Suppressor macrophage treated with lipopolysaccharide for 1 hour (primary cell): ENCODE measurements around the gene DMKN.

ENCODE experiments used
- DNase-seq, 3 donors: peaks; one replicate each; pipeline ENCODE4 v3.0.0-alpha.2; 2020 to 2022

Gene DMKN

DNA sequence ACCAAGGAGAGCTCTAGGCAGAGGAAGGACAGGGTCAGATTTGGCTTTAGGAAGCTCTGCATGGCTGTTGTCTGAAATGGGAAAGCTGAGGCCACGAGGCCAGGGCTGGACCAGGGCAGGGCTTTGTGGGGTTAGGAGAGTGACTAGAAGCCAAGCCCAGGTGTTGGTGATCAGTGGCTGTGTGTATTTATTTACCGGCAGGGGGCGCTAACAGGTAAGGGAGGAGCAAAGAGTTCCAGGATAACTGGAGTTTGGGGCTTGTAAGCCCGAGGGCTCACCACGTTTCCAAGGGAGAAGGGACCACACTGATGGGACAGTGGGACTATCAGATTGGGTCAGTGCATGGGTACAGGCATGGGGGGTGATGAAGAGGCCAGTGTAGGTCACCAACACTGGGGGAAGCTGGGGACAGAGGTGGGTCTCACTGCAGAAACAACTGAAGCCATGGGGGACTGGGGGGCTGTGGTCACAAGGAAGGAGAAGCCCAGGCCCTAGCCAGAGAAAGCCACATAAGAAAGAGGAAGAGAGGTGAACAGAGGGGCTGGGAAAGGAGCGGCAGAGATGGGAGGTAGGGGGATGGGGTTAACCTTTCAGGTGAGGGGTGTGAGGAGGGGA is 35.8 kb upstream of the DMKN start:
- DNase-seq = peak; percentile 77 to 89 (median 82)

DNA sequence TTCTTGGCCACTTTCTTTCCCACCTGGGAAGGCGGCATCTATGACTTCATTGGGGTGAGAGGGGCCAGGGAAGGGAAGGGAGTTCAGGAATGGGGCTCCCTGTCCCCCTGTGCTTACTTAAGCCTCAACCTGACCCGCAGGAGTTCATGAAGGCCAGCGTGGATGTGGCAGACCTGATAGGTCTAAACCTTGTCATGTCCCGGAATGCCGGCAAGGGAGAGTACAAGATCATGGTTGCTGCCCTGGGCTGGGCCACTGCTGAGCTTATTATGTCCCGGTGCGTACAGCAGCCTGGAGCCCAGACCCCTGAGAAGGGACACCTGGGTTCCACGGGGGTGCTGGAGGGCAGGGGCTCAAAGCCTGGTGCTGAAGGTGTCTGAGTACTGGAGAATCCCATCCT is 33.1 kb upstream of the DMKN start:
- DNase-seq = no peak

DNA sequence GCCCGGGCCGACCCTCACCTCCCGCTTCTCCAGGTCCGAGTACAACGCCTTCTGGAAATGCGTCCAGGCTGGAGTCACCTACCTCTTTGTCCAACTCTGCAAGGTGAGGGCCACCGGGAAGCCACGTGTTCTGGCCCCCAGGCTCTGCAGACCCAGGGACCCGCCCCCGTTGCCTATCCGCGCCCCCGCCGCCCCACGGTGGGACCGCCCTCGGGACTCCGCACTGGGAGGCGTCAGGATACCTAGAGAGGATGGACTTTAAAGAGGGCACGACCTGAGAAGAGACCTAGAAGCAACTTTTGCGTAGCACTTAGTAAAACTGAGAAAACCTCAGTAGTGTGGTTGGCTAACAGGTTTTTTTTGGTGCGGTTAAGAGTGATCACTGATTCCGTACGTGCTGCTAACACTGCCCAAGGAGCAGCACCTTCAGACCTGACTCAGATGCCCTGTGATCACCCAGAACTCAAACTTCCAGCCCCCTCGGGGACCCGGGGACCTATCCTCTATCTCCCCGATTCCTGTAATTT is 32.5 kb upstream of the DMKN start:
- peak in 1 of 3 donors; percentile 29 for DNase-seq

DNA sequence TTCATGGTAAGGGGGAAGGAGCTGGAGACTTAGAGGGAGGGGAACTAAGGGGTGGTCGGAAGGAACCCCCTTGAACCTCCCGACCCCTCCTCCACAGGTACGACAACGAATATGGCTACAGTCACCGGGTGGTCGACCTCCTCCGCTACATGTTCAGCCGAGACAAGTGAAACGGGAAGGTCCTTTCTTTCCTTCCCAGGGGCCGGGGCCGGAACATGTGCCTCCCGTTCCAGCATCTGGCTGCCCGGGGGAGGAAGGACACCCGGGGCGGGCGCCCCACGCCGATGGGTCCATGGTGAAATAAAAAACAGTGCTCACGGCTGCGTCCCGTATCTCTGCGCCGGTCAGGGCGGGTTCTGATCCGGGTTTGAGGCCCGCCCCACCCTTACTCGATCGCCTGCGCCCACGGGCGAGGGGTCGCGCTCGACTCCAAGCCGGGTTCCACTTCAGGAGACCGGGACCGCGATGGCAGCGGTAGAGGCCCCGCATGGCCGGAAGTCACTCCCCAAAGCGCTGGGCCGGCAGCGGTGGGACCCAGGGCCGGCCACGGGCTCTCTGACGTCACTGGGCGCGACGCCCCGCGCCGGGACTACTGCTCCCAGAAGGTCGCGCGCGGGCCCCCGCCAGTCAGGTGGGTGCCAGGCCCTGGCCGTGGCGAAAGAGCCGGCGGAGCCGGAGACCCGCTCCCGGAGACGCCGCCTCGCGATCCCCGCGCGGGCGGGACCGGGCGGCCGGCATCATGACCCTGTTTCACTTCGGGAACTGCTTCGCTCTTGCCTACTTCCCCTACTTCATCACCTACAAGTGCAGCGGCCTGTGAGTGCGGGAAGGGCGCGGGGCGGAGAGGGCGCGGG is 31.8 kb upstream of the DMKN start, which contains the start of gene TMEM147:
Gene TMEM147 (plus strand): TSS at position 626 of the 854 bp plus-strand sequence. CDS start 114 bp downstream, at position 740.
- peak; percentile 88 to 96 (median 95) for DNase-seq

DNA sequence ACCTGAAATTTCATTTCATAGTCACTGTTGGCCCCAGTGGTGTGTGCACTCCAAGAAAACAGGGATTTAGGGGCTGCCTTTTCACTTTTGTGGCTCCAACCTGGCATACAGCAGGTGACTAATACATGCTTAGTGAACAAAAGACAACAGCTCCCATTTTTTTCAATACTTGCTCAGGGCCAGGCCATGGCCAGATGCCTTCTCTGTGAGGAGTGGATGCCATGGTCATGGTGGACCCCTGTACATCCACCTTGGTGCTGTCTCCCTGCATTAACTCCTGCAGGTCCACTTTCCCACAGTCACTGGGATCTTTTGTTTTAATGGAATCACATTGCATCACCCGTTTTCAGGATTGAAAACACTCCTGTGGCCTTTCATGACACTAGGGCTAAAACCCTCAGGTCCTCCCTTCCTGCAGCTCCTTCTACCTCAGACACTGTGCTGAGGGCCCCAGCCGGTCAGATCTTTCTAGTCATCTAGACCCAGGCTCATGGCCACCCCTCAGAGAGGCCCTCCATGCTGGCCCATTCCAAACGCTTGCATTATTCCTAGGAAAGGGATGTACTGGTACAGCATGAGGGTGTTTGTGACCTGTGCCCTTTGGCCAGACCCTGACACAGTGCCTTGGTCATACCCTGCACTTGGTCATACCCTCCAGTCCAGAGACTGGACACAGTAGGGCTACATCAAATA is 30.8 kb upstream of the DMKN start:
- DNase-seq = no peak

DNA sequence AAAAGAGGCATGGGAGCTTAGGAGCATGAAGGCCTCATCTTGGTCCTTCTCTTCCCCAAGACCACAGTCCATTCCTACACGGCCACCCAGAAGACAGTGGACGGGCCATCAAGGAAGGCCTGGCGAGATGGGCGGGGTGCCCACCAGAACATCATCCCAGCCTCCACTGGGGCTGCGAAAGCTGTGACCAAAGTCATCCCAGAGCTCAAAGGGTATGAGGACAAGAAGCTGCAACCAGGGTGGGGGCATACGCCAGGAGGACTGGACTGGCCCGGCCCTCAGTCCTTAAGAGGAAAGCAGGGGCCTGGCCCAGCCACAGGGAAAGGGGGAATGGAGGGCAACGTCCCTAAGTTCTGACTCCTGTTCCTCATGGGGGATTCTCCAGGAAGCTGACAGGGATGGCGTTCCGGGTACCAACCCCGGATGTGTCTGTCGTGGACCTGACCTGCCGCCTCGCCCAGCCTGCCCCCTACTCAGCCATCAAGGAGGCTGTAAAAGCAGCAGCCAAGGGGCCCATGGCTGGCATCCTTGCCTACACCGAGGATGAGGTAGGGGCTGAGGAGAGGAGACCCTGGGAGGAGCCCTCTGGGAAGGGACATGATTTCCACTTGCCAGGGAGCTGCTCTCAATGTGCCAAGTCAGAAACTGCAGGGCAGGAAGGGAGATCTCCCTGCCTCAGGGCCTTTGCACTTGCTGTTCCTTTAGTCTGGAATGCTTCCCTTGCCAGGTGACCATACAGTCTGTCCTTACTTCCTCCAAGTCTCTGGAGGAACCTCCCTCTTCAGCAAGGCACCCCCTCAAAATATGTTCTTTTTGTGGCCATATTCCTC is 30.0 kb upstream of the DMKN start:
- no peak for DNase-seq

DNA sequence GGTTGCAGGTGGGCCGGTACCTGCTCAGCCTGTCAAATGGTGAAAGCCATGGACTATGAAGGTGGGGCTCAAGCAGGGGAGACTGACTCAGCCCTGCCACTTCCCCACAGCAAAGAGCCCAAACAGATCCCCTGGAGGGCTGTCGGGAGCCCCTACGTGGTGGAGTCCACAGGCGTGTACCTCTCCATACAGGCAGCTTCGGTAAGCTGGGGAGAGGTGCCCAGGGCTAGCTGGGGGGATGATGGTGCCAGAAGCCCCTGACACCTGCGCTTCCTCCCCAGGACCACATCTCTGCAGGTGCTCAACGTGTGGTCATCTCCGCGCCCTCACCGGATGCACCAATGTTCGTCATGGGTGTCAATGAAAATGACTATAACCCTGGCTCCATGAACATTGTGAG is 28.8 kb upstream of the DMKN start:
- no peak for DNase-seq

DNA sequence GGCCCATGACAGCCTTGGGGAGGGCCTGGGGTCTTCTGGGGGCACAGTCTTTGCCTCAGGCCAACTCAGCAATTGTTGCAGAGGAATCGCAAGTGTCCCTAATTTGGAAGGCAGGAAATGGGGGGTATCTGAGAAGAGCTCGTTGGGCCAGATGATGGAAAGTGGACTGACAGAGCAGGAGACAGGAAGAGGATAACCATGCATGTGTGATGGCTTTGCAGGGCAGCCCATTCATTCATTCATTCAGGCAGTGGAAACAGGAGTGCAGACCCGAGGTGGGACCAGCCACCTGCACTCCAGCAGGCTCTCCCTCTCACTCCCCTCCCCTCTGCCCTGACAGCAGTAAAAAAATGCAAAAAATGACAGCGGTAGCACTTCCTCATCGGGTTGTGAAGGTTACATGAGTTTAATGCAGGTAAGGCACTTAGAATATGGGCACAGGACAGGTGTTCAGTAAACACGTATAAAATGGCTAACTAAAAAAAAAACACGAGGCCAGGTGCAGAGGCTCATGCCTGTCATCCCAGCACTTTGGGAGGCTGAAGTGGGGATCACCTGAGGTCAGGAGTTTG is 27.0 kb upstream of the DMKN start:
- DNase-seq = no peak

DNA sequence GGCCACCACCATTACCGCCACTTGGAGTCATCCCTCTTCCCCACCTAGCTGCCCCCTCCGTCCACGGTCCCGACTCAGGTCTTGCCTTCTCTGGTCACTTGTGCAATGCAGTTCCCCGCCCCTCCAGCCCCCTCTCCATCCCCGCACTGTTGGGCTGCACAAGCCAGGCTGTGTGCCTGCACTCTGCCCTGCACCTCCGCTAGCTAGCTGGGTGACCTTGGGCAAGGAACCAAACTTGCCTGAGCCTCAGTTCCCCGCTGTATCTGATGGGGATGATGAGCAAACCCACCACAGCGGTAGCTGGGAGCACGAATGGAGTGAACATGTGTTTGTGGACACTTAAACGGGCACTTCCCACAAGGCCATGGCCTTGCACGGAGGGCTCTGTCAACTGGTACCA is 26.4 kb upstream of the DMKN start:
- DNase-seq = no peak

DNA sequence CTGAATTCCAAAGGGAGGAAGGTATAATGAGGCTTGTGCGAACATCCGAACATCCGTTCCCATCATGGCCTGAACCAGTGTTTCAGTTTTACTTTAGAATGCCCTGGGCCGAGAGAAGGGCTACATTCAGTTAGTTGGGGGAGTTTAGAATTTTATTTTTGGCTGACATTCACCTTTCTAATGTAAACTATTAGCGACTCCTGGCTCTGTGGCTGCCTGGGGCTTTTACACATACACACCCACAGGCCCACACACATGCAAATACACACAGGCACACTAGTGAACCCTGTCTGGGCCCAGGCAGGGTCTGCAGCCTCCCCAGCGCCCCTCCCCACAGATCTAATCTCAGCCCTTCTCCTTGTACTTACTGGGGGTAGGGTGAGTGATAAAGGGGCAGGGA is 25.9 kb upstream of the DMKN start:
- no peak for DNase-seq

DNA sequence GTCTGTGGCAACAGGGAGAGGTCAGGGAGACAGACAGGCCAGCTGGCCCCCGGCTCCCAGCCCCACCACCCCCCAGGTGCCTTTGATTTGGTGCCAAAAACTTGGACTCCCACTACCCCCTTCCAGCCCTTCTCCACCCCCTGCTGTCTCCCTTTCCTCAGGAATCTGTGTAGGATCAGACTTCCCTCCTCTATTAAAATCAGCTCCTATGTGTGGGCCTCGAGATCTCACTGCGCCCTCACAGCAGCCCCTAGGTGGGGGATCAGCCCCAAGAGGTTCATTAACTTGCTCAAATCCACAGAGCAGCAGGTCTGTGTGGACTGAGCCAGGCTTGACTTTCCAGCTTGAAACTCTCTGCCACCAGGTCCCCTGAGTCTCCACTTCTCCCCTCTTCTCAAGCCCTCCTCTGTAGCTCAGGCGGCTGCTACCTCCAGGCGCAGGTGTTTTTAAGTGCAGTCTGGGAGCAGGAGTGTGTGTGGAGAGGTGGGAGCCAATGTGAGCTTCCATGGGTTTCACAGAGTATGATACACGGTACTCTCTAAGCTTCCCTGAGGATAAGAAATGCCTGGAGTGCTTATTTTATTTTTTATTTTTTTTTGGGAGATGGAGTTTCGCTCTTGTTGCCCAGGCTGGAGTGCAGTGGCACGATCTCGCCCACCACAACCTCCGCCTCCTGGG is 21.5 kb upstream of the DMKN start:
- no peak for DNase-seq

DNA sequence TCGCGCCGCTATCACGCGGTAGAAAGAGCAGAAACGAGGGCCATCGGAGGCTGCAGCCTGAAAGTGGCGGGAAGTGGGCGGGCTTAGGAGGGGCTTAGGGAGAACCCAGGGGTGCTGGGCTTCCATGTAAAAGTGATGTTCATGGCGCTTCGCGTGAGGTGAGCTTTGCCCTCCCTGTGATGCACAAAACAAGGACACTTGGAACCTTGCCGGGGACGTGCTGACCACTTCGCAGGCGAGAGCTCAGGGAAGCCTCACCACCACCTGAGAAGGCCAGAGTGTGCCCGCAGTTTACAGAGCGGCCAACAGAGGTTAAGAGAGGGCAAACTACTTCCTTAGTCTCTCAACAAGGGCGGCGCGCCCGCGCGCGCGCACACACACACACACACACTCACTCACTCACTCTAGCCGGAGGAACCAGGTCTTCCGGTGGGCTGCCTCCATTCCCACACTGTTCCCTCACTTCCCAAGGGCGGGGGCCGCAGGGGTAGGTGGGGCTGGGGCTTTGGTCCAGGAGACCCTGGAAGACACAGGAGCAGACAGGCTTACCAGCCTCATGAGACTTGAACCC is 20.5 kb upstream of the DMKN start:
- DNase-seq = peak; percentile 58 to 60 (median 59)

DNA sequence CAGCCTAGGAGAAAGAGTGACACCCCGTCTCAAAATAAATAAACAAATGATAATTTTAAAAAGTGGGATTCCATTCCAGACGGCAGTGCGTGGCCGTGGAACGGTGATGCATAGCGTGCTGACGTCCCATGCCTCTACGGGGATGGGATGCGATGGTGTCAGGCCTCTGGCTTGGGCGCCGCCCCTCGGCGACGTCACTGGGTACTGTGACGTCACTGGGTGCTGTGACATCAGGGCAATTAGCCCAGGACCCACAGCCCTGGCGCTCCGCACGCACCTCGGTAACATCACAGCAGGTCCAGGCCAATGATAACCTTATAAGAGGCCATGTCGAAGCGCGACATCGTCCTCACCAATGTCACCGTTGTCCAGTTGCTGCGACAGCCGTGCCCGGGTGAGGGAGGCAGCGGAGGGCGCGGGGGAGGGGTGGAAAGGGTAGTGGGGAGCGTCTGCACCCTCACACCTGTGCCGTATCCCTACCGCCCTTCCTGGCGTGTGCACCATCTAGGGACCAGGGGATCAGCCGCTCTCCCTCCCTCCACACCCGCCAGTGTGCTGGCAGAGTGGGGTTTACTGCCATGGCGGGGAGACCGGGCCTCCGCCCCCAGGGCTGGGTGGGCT is 19.9 kb upstream of the DMKN start, which contains the start of gene GAPDHS:
Gene GAPDHS (plus strand): TSS at position 256 of the 621 bp plus-strand sequence. CDS start 72 bp downstream, at position 328.
- DNase-seq = no peak

DNA sequence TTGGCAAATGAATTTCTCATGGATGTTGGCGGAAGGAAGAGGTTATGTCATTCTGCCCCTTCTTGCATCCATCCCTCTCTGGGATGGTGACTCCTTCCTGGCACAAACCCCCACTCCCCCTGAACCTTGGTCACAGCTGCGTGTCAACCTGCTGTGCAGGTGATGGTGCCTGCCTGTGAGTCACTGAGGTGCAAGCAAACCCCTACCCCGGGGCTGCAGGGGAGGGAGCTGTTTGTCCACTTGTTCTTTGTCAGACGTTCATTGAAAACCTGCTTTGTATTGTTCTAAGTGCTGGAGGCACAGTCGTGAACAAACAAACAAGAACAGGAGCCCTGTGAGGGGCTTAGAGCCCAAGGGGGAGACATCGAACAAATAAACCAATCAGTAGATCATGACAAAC is 17.8 kb upstream of the DMKN start:
- DNase-seq = no peak

DNA sequence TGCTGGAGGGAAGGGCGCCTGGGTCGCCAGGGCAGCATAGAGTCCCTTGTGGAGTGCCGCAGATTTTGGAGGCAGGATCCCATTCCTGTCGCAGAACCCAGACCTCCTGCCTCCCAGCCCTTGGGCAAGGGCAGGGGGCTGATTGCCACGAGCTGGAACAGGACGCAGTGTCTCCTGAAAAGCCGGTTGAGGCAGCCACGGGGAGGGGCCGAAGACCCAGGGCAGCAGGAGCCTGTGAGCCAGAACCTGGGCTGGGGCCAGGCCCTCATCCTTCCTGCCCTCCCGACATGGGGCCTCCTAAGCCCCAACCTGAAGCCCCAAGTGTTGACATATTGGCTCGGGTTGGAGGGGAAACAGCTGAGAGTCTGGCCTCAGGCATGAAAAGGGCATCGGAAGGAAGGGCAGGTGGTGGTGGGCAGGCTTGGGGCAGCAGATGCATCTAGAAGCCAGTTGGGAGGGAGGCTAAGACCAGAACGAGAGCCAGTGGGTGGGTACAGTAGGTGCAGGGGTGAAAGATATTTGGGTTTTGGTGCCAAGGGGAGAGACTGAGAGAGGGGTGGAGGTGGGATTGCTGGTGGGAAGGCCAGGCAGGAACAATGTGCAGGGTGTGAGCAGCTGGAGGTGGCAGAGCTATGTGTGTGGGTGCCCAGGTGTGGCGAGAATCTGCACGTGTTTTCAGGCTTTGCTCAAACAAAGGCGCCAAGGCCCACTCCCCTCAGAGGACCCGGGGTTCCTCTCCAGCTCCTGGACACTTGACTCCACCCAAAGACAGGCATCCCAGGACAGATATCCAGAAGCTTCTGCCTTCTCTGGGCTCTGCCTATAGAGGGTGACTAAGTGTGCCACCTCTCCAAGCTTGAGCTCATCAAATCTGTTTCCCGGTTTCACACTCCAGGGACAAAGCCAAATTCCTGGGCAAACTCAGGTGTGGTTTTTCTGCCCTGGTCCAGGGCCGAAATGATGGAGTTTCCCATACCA is 16.1 kb upstream of the DMKN start:
- no peak for DNase-seq

DNA sequence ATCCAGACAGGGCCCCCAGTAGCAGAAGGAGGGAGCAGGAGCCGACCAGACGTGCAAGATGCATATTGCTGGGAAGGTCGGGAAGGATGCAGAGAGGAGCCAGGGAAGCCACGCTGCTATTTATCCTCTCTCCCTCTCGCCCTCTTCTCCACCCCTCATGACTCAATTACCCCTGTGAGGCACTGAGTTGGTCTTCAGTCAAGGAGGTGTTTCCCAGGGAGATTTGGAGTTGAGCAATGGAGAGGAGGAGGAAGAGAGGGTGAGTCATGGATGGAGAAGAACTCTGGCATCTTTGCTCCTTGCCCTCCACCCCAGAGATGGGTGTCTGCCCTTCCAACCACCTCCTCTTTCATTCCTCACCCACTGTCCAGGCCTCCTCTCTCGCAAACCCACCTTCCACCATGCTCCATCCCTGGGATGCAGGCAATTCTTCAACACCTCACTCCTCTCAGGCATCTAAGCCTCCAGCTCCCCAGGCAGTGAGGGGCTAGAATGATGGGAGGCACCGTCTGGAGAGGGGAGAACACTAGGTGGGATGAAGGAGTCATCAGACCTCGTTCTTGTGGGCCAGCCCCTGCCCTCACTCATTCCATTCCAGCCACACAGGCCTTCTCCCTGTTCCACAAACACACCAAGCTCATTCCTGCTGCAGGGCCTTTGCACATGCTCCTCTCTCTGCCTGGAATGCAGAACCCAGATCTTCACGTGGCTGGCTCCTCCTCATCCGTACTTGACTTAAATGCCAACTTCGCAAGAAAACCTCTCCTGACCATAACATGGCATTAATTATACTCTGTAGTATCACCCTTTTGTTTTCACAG is 15.0 kb upstream of the DMKN start, which contains the start of gene SBSN:
Gene SBSN (minus strand): TSS at position 94 of the 821 bp plus-strand sequence. CDS start 30 bp downstream, at position 64.
- peak; percentile 72 to 82 (median 77) for DNase-seq

DNA sequence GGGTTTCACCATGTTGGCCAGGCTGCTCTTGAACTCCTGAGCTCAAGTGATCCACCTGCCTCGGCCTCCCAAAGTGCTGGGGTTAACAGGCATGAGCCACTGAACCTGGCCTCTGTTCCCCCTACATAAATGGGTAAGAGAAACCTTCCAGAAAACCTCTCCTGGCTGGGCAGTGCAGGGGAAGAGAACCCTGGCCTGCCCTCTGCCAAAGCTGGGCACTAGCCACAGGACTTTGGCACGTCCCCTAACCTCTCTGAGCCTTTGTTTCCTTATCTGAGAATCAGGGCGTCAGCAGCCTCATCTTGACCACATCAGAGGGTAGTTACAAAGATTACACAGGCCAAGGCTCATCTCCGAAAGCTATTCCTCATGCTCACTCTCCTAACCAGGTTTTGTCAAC is 12.4 kb upstream of the DMKN start:
- DNase-seq = no peak

DNA sequence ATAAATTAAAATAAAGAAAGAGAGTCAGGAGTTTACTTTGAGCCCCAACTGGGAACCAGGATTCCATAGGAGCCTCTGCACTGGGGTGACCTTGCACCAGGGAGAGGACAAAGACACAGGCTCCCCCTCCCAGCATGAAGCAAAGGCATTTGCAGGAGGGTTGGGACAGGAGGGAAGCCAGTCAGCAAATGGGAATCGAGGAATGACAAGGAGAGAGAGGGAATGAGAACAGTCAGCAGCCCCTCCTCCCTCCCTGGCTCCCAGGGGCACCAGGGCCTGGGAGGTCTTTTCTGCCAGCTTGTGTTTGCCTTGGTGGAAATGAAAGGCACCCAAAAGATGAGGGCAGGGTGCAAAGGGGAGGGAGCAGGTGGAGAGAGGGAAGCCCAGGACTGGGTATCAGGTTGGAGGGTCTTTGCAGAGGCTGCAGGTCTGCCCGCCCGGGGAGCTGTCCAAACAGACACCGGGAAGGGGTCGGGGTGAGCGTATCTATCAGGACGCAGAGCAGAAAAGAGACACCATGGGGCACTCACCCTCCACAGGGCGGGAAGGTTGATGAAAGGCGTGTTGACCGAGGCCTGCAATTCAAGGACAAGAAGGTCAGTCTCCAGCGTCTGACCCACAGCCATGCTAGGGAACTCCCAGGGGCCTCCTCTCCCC is 10.9 kb upstream of the DMKN start:
- no peak for DNase-seq
